ENCODE results near the gene PTDSS2. TPM values are rescaled to one million over a fixed set of nuclear protein-coding genes. Genes with fewer than 3 reads are reported as not detected.
"Not testable (repeated sequence)": the region's sequence is repeated elsewhere in the genome, so short reads cannot be mapped to it uniquely, and the experiment has no call there.

PTDSS2 gene
- polyA plus RNA-seq, 1 donor = 41.6 TPM

DNA sequence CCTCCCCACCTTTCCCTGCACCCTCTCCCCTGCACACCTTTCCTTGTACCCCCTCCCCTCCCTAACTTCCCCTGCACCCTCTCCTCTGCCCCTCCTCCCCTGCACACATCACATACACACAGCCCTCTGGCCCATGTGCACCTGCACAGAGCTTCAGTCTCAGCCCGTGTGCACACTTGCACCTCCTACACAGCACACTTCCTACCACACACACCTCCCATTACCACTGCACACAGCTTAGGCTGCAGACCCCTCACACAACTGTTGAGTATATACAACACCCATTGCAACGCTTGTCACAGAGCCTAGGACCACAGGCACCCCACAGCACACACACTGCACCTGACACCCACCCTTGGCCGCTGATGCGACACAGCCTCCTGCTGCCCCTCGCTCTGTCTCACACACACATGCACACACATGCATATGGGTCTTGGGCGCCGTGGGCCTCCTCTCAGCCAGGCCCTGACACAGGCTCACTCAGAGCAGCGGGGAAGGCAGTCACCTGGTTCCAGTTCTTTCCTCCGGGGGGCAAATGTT lies 35.7 kb upstream of the PTDSS2 start:
- DNase-seq = no peak

DNA sequence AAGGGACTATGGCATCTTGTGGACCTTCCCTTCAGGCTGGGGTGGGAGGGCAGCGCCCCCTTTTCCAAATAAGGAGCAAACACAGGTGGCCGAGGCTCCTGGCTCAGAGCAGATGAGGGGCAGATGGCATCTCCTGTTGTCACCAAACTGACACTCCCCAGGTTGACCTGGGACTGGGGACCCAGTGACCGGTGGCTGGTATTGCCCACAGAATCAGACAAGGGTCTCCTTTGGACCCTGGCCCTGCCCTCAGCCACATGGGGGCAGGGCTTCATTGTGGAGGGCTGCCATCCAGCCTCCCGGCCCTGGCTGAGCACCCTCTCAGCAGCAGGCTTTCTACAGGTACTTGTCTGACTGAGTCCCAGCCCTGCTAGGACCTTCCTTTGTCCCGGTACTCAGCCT lies 34.4 kb upstream of the PTDSS2 start:
- DNase-seq = no peak

GRCh38 chr11:416051-416756 lies 33.9 kb upstream of the PTDSS2 start:
- DNase-seq = no peak

DNA sequence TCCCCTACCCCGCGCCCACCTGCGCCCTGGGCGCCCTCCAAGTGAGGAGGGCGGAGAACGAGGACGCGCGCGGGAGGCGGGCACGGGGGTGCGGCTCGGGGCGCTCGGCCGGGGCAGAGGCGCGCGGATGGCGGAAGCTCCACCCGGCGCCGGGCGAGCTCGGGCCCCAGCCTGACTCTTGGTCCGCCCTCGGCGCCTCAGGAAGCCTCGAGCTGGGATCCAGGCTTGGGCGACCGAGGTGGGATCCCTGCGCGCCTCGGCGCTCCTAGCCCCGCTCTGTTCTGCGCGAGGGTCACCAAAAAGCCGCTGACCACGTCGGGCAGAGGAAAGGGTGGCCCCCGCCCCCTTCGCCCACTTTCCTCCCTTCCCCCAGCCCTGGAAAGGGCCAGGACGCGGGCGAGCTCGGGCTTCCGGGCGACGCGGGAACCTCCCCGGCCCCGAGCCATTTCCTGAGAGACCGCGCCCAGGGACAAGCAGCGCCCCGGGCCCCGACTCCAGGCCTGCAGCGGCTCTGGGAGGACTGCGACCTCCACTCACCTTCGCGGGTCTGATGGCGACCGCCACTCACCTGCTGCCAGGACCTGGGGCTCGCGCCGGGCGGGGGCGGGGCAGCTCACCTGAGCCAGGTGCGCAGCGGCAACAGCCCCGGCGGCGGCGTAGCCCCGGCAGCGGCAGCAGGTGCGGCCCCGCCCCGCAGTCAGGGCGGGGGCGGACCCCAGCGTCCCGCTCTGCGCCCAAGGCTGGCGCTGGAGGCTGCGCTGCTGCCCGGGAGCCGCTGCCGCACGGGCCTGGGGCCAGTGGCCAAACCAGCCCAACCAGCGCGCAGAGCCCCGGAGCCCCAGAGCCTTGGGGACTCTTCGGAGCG lies 33.1 kb upstream of the PTDSS2 start:
- no peak for DNase-seq

- DNase-seq = no peak
Measured at GRCh38 chr11:417652-418342, 32.3 kb upstream of the PTDSS2 start.

DNA sequence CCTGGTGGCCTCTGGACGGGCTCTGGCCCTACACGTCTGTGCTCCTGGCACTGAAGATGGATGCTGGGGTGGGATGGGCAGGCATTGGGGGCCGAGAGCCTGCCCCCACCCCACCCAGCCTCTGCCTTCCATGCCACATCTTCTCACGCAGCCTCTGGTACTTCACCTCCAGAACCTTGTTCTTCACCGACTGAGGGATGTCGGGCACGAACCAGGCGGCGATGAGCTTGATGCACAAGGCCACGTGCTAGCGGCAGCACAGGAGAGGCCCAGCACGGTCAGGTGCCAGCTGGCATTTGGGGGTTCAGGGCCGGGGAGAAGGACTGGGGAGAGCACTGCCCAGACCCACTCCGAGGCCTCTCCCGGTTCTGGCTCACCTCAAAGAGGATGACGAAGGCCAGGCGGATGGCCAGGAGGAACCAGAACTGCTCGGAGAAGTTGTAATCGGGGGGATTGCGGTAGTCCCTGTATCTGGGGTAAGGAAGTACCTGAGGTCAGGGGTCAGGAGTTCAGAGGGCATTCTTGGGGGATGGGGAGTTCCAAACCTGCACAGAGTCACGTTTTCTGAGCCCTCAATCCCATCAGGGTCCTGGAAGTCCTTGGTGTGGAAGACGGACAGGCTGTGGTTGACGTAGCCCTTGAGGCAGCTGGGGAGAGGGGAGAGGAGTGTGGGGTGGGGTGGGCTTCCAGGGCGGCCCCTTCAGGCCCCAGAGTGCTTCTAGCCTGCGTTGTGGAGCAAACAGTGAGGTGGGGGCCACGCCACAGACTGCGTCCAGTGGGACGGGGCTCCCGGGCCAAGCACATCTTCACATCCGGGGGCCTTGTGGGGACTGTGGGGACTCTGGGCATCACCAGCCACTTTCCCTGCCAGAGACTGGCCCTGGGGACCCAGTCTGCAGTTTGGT lies 31.5 kb upstream of the PTDSS2 start:
- DNase-seq = no peak

DNA sequence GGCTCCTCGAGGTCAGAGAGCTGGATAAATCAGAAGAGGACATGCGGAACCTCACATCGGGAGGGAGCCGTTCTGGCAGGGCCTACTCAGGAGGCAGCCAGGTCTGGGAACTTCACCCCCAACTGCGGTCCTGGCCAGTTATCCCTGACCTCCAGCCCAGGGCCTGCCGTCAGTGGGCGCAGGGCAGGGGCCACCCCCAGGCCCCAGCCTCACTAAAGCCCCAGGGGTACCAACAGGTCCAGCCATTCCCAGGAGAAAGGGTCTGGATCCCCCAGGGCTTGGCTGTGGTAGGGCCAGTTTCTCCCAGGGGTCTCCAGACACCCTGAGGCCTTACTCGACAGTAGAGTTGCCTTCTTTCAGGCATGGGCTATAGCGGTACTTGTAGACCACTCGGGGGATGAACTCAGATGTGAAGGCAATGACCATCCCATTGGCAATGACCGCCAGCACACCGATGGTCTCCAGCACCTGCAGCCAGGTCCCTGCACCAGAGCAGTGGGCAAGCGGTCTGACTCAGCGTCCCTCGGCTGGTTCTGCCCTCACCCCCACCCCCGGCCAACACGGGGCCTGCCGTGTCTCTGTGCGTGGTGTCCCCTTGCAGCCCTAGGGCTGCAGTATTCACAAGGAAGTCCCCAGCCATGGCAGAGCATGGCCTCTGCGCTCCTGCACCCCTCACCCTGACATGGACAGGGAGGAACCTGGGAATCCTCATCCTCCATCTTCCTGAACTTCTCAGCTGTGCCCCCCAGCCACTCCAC lies 30.7 kb upstream of the PTDSS2 start:
- no peak for DNase-seq

- DNase-seq = no peak
Measured at GRCh38 chr11:420054-420910, 29.8 kb upstream of the PTDSS2 start.

GRCh38 chr11:420911-421321 lies 29.2 kb upstream of the PTDSS2 start:
- DNase-seq = no peak

GRCh38 chr11:422249-422656 lies 27.8 kb upstream of the PTDSS2 start:
- no peak for DNase-seq

- no peak for DNase-seq
Measured at GRCh38 chr11:424232-424631, 25.8 kb upstream of the PTDSS2 start.

GRCh38 chr11:424766-425165 lies 25.3 kb upstream of the PTDSS2 start:
- not testable (repeated sequence) for DNase-seq

DNA sequence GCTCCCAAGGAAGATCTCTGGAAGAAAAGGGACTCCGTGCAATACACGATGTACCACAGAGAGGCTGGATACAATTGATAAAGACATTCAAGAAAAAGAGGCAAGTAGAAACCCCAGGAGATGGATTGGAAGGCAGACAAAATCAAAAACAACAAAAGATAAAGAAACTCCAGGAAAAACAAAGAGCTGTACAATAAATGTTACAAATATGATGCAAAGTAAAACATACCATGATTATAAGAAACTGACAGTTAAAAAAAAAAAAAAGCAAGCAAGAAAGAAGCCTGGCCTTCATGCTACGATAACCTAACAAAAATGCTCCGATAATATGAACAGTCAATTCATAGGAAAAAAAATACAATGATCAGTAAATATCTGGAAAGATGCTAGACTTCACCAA lies 24.8 kb upstream of the PTDSS2 start:
- no peak for DNase-seq

GRCh38 chr11:426851-427250 lies 23.2 kb upstream of the PTDSS2 start:
- no peak for DNase-seq

GRCh38 chr11:428295-428694 lies 21.8 kb upstream of the PTDSS2 start:
- no peak for DNase-seq

- DNase-seq = no peak
Measured at GRCh38 chr11:429391-429790, 20.7 kb upstream of the PTDSS2 start.

GRCh38 chr11:429931-430456 lies 20.1 kb upstream of the PTDSS2 start:
- no peak for DNase-seq

GRCh38 chr11:431921-432320 lies 18.2 kb upstream of the PTDSS2 start:
- no peak for DNase-seq

DNA sequence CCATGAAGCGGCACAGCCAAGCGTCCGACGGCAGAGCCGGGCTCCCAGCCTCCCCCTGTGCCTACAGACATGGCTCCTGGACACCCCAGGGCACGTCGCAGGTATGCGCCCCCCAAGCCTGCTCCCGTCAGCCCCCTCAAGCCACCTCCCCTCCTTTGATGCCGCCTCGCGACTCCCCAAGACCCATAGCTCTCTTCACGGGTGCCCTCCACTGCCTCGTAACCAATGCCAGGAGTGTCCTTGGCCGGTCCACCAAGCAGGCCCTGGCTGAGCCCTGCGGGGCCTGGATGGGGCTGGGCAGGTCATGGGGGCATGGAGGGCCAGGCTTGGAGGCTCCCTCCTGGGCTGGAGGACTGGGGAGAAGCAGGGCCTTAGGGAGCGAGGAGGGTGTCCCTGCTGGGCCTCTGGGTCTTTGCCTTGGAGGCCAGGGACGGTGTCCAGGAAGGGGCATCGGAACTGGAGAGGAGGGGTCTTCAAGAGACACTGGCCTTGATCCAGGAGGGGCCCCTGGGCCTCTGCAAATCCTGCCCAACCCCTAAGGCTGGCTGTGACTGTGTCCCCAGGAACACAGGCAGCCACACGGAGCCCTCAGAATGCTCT lies 17.5 kb upstream of the PTDSS2 start:
- no peak for DNase-seq

DNA sequence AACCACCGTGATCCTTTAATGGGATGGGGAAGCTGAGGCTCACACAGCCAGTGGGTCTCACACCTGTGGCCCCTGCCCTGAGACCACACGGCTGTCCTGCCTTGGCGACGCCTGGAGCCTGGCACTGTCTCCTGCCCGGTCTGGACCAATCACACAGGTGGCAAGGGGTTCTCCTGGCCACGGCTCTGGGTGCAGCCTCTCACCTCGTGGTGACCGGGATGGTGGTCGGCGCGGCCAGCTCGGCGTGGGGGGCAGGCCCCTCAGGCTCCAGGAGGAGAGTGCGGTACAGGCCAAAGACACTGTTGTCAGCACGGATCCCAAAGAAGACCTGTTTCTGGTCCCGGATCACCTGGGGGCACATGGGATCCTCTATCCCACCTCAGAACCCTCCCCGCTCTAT lies 17.0 kb upstream of the PTDSS2 start:
- no peak for DNase-seq

Measured in hindlimb muscle (tissue), 1 donor.